MM.1S (cell line): ENCODE measurements around the gene HSPB3.
A peak's percentile ranks its signal among the peaks of the same experiment; 100 is the strongest.

Experiments
- DNase-seq: peaks from one replicate; pipeline ENCODE4 v3.0.0-alpha.2; 2015
- H2AFZ ChIP-seq: fragments of 300-600 bp; sonication (generic); 2 replicates; pipeline ENCODE4 v1.6.0; 2016; ENCODE audit warnings: antibody characterized with exemption, low read length
- H3F3A ChIP-seq: fragments of 300-600 bp; sonication (generic); 2 replicates; pipeline ENCODE4 v1.6.1; 2016; ENCODE audit warnings: mild to moderate bottlenecking, antibody characterized with exemption, low read length, moderate library complexity, mixed read lengths; ENCODE audit not compliant: insufficient read depth
- H3K27ac ChIP-seq: fragments of 300-600 bp; sonication (generic); 2 replicates; pipeline ENCODE4 v1.5.1; 2016; ENCODE audit warnings: mild to moderate bottlenecking, low read length
- H3K27me3 ChIP-seq: fragments of 300-600 bp; sonication (generic); replicated peaks from 2 replicates; pipeline ENCODE4 v1.6.0; 2016; ENCODE audit warnings: low read length; ENCODE audit not compliant: insufficient read depth
- H3K36me3 ChIP-seq: fragments of 300-600 bp; sonication (generic); replicated peaks from 2 replicates; pipeline ENCODE4 v1.6.1; 2016; ENCODE audit warnings: mild to moderate bottlenecking, low read length, mixed read lengths; ENCODE audit not compliant: insufficient read depth
- H3K4me1 ChIP-seq: fragments of 300-600 bp; sonication (generic); 2 replicates; pipeline ENCODE4 v1.6.1; 2016; ENCODE audit warnings: low read length, mixed read lengths
- H3K4me2 ChIP-seq: fragments of 300-600 bp; sonication (generic); 2 replicates; pipeline ENCODE4 v1.6.0; 2016; ENCODE audit warnings: low read depth, low read length
- H3K4me3 ChIP-seq: fragments of 300-600 bp; sonication (generic); 2 replicates; pipeline ENCODE4 v1.5.1; 2016; ENCODE audit warnings: low read length, mixed read lengths
- H3K79me2 ChIP-seq: fragments of 300-600 bp; sonication (generic); 2 replicates; pipeline ENCODE4 v1.6.1; 2016; ENCODE audit warnings: mixed run types, low read length, mixed read lengths
- H3K9ac ChIP-seq: fragments of 300-600 bp; sonication (generic); 2 replicates; pipeline ENCODE4 v1.6.1; 2016; ENCODE audit warnings: low read length, mixed read lengths
- H3K9me2 ChIP-seq: fragments of 300-600 bp; sonication (generic); replicated peaks from 2 replicates; pipeline ENCODE4 v1.6.1; 2016; ENCODE audit warnings: mild to moderate bottlenecking, low read length, mixed read lengths; ENCODE audit not compliant: insufficient read depth
- H3K9me3 ChIP-seq: fragments of 300-600 bp; sonication (generic); replicated peaks from 2 replicates; pipeline ENCODE4 v1.6.1; 2016; ENCODE audit warnings: mild to moderate bottlenecking, low read length, mixed read lengths; ENCODE audit not compliant: insufficient read depth
- H4K20me1 ChIP-seq: fragments of 300-600 bp; sonication (generic); 2 replicates; pipeline ENCODE4 v1.6.1; 2016; ENCODE audit warnings: mild to moderate bottlenecking, low read length, moderate library complexity, mixed read lengths; ENCODE audit not compliant: insufficient read depth
- EZH2 ChIP-seq: fragments of 300-600 bp; sonication (generic); optimal IDR thresholded peaks from 2 replicates; pipeline ENCODE3; 2017; ENCODE audit warnings: low read depth, mild to moderate bottlenecking, antibody characterized with exemption, low read length, mixed read lengths
- EZH2phosphoT487 ChIP-seq: fragments of 300-600 bp; sonication (generic); IDR thresholded peaks from 2 replicates; pipeline ENCODE4 v1.6.1; 2018; ENCODE audit warnings: antibody characterized with exemption, low read length
- TF ChIP-seq, protein P1 (sequence below): fragments of 300-600 bp; sonication (generic); IDR thresholded peaks from 2 replicates; pipeline ENCODE4 v1.5.1; 2016; ENCODE audit warnings: antibody characterized with exemption, low read length, mixed read lengths

Gene HSPB3

GRCh38 chr5:54462281-54462680 is 6.8 kb downstream of the HSPB3 start:
- Histone ChIP-seq H3K4me2 (no peak overlapping the region), H3K79me2 (no peaks in the 10 kb centered on the region), H3K27ac (no peak overlapping the region), H3K9me2 (no peaks in the 10 kb centered on the region), H4K20me1 (no peaks in the 10 kb centered on the region), H3K27me3 (no peaks in the 10 kb centered on the region), H3K4me3 (no peak overlapping the region), H3K36me3 (no peaks in the 10 kb centered on the region), H3K9me3 (no peaks in the 10 kb centered on the region), H3K4me1 (no peaks in the 10 kb centered on the region), H2AFZ (no peak overlapping the region), H3K9ac (no peak overlapping the region), H3F3A (no peaks in the 10 kb centered on the region)
- DNase-seq = no peak
- TF ChIP-seq EZH2 (no peak), EZH2phosphoT487 (no peak)
- TF ChIP-seq, protein P1, sequence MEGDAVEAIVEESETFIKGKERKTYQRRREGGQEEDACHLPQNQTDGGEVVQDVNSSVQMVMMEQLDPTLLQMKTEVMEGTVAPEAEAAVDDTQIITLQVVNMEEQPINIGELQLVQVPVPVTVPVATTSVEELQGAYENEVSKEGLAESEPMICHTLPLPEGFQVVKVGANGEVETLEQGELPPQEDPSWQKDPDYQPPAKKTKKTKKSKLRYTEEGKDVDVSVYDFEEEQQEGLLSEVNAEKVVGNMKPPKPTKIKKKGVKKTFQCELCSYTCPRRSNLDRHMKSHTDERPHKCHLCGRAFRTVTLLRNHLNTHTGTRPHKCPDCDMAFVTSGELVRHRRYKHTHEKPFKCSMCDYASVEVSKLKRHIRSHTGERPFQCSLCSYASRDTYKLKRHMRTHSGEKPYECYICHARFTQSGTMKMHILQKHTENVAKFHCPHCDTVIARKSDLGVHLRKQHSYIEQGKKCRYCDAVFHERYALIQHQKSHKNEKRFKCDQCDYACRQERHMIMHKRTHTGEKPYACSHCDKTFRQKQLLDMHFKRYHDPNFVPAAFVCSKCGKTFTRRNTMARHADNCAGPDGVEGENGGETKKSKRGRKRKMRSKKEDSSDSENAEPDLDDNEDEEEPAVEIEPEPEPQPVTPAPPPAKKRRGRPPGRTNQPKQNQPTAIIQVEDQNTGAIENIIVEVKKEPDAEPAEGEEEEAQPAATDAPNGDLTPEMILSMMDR = no peak

DNA sequence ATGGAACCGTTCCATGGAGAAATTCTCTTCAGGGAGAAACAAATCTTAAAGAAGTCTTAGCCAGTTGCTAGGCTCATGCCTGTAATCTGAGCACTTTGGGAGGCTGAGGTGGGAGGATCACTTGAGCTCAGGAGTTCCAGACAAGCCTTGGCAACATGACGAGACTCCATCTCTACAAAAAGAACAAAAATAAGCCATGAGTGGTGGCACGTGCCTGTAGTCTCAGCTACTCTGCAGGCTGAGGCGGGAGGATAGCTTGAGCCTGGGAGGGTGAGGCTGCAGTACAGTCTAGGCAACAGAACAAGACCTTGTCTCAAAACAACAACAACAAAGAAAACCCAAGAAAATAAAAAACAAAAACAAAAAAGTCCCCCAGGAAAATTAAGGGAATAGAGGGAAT is 8.2 kb downstream of the HSPB3 start:
- Histone ChIP-seq H3K4me2 (no peak overlapping the region), H3K9ac (no peak overlapping the region), H3K4me1 (no peaks in the 10 kb centered on the region), H3K9me3 (no peaks in the 10 kb centered on the region), H3K9me2 (no peaks in the 10 kb centered on the region), H3K36me3 (no peaks in the 10 kb centered on the region), H3K27me3 (no peaks in the 10 kb centered on the region), H4K20me1 (no peaks in the 10 kb centered on the region), H3K27ac (no peak overlapping the region), H3K4me3 (no peak overlapping the region), H3K79me2 (no peaks in the 10 kb centered on the region), H3F3A (no peaks in the 10 kb centered on the region), H2AFZ (no peak overlapping the region)
- TF ChIP-seq EZH2 (no peak), EZH2phosphoT487 (no peak)
- TF ChIP-seq, protein P1 = no peak
- DNase-seq = no peak

- Histone ChIP-seq H3K27me3 (no peaks in the 10 kb centered on the region), H3K27ac (peak overlapping the region; percentile 71), H2AFZ (peak overlapping the region; percentile 73), H3K4me3 (peak overlapping the region; percentile 39), H3K9me2 (no peaks in the 10 kb centered on the region), H3K36me3 (no peaks in the 10 kb centered on the region), H3K79me2 (no peaks in the 10 kb centered on the region), H3K4me2 (peak overlapping the region; percentile 46), H3K4me1 (no peaks in the 10 kb centered on the region), H4K20me1 (no peaks in the 10 kb centered on the region), H3F3A (peaks cover 11% of the 10 kb centered on the region; the same call in 1 of the 2 replicates), H3K9ac (peak overlapping the region; percentile 51), H3K9me3 (no peaks in the 10 kb centered on the region)
- TF ChIP-seq, protein P1 = no peak
- TF ChIP-seq EZH2 (no peak), EZH2phosphoT487 (no peak)
- peak; percentile 59 for DNase-seq
Measured at GRCh38 chr5:54469622-54470021, 14.1 kb downstream of the HSPB3 start.
